ENCODE data around the gene ZNF174.

- TF ChIP-seq CTCF (conservative IDR thresholded peaks at IDR 0.05; ENCODE audit: low read length) (no peak), EZH2phosphoT487 (IDR thresholded peaks at IDR 0.05; ENCODE audit: borderline replicate concordance, low read depth, low read length) (no peak)
These were observed 31.9 kb upstream of the ZNF174 start for GRCh38 chr16:3369073-3369472.
